ENCODE results near the gene LRFN4. TPM values are rescaled to one million over a fixed set of nuclear protein-coding genes. Genes with fewer than 3 reads are reported as not detected.

Gene LRFN4
- polyA plus RNA-seq, 3 donors: 1.0 to 7.7 (median 1.7) TPM

GRCh38 chr11:66879583-66879982, 22.7 kb downstream of the LRFN4 start:
- no peaks in the 10 kb centered on the region for H3K9me3 Mint-ChIP-seq
- no peaks in the 10 kb centered on the region for H3K79me2 ChIP-seq (ENCODE audit: insufficient read depth, low read length)
- 97% methylated on average over 8 of the region's 9 CpGs for WGBS (ENCODE audit: insufficient coverage)

GRCh38 chr11:66879999-66880398, 23.1 kb downstream of the LRFN4 start:
- intact Hi-C loops (cut with micrococcal nuclease): loop anchor here in 1 of 2 donors (5.0 kb wide), 1 partner anchor 183 kb away; no protein-coding TSS in a partner anchor
- Mint-ChIP-seq H3K4me3 (no peak overlapping the region), H3K27ac (no peak overlapping the region), H3K4me1 (peaks cover 14% of the 10 kb centered on the region), H3K36me3 (no peaks in the 10 kb centered on the region), H3K9me3 (no peaks in the 10 kb centered on the region), H3K27me3 (ENCODE audit: low read depth in 3 of 3) (peaks cover 6 to 8% (median 8%) of the 10 kb centered on the region in 3 donors)
- no peaks in the 10 kb centered on the region for H3K27me3 ChIP-seq (ENCODE audit: control insufficient read depth in 2 of 2, insufficient read depth in 2 of 2, low read length in 2 of 2)
- H3K4me2 ChIP-seq (replicated peaks; ENCODE audit: extremely low read depth, low read length, poor library complexity, severe bottlenecking): no peak overlapping the region
- no peaks in the 10 kb centered on the region for H3K79me2 ChIP-seq (ENCODE audit: insufficient read depth, low read length)
- H3K27ac ChIP-seq (ENCODE audit: low read depth in 1 of 2, low read length in 2 of 2): no peak overlapping the region
- DNase-seq: no peak
- H3K4me3 ChIP-seq (replicated peaks in 1 of 3; ENCODE audit: low read depth in 2 of 3, low read length in 3 of 3): no peak overlapping the region
- no peaks in the 10 kb centered on the region for H3K36me3 ChIP-seq (replicated peaks in 1 of 2; ENCODE audit: control insufficient read depth in 1 of 2, insufficient read depth in 2 of 2, low read length in 2 of 2)
- no peak overlapping the region for H2AFZ ChIP-seq (ENCODE audit: insufficient read depth, low read depth, low read length, poor library complexity, severe bottlenecking)
- 96% methylated on average over 3 of the region's 8 CpGs for WGBS (ENCODE audit: insufficient coverage)
- no peak for TF ChIP-seq CTCF (IDR thresholded peaks at IDR 0.05)
- no peaks in the 10 kb centered on the region for H3K9me3 ChIP-seq (replicated peaks in 1 of 2; ENCODE audit: control insufficient read depth in 1 of 2, insufficient read depth in 1 of 2, low read length in 2 of 2)
- no peaks in the 10 kb centered on the region for H4K20me1 ChIP-seq (ENCODE audit: insufficient read depth, low read length)
- no peak overlapping the region for H3K9ac ChIP-seq (ENCODE audit: insufficient read depth, low read length, poor library complexity, severe bottlenecking)
- peaks cover 0 to 5% of the 10 kb centered on the region in 2 donors for H3K4me1 ChIP-seq (ENCODE audit: control insufficient read depth in 1 of 2, insufficient read depth in 2 of 2, low read length in 2 of 2)

More at GRCh38 chr11:66879583-66879982, 22.7 kb downstream of the LRFN4 start:
- no peak overlapping the region for H2AFZ ChIP-seq (ENCODE audit: insufficient read depth, low read depth, low read length, poor library complexity, severe bottlenecking)
- H3K9me3 ChIP-seq (replicated peaks in 1 of 2; ENCODE audit: control insufficient read depth in 1 of 2, insufficient read depth in 1 of 2, low read length in 2 of 2): no peaks in the 10 kb centered on the region
- DNase-seq: no peak
- Mint-ChIP-seq H3K27ac (no peak overlapping the region), H3K4me3 (no peak overlapping the region), H3K4me1 (peaks cover 18% of the 10 kb centered on the region), H3K36me3 (no peaks in the 10 kb centered on the region), H3K27me3 (ENCODE audit: low read depth in 3 of 3) (peaks cover 6 to 8% (median 8%) of the 10 kb centered on the region in 3 donors)
- H3K27ac ChIP-seq (ENCODE audit: low read depth in 1 of 2, low read length in 2 of 2): no peak overlapping the region
- H3K4me2 ChIP-seq (replicated peaks; ENCODE audit: extremely low read depth, low read length, poor library complexity, severe bottlenecking): no peak overlapping the region
- intact Hi-C loops (cut with micrococcal nuclease): no loop called here
- H3K27me3 ChIP-seq (ENCODE audit: control insufficient read depth in 2 of 2, insufficient read depth in 2 of 2, low read length in 2 of 2): no peaks in the 10 kb centered on the region
- H3K4me3 ChIP-seq (replicated peaks in 1 of 3; ENCODE audit: low read depth in 2 of 3, low read length in 3 of 3): no peak overlapping the region
- no peak overlapping the region for H3K9ac ChIP-seq (ENCODE audit: insufficient read depth, low read length, poor library complexity, severe bottlenecking)
- no peaks in the 10 kb centered on the region for H4K20me1 ChIP-seq (ENCODE audit: insufficient read depth, low read length)
- H3K4me1 ChIP-seq (ENCODE audit: control insufficient read depth in 1 of 2, insufficient read depth in 2 of 2, low read length in 2 of 2): peaks cover 0 to 5% of the 10 kb centered on the region in 2 donors
- H3K36me3 ChIP-seq (replicated peaks in 1 of 2; ENCODE audit: control insufficient read depth in 1 of 2, insufficient read depth in 2 of 2, low read length in 2 of 2): no peaks in the 10 kb centered on the region
- TF ChIP-seq CTCF (IDR thresholded peaks at IDR 0.05): no peak
